GM12891 (cell line): ENCODE results near the gene HSD3B7.

Experiments used
- POLR2A ChIP-seq: IDR thresholded peaks from 2 replicates; pipeline ENCODE4 v1.6.1; 2011; ENCODE audit warnings: low read depth, low read length, control low read depth
- POLR2AphosphoS5 ChIP-seq: IDR thresholded peaks from 2 replicates; pipeline ENCODE4 v1.6.1; 2011; ENCODE audit warnings: low read depth, low read length, control low read depth
- SPI1 ChIP-seq: IDR thresholded peaks from 2 replicates; pipeline ENCODE4 v1.6.1; 2011; ENCODE audit warnings: low read depth, low read length, control low read depth

DNA sequence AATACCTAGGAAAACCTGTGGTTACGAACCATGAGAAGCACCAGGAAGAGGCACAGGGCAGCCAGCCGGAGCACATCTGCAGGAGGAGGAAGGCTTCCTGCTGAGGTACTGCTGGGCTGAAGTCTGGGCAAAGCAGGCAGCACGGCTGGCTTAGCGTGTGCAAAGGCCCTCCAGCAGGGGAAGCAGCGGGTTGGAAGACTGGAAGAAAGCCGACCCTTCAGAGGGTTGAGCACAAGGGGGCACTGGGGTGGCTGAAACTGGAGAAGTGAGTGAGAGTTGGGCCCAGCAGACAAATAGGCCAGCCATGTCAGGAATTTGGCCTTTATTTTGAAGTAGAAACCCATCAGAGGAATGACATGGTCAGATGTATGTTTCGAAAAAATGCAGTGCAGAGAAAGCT lies 12.1 kb upstream of the HSD3B7 start:
- TF ChIP-seq POLR2A (no peak), POLR2AphosphoS5 (no peak), SPI1 (no peak)
